HG03045 (cell line): ENCODE results near the gene CCR2.
"Not testable (repeated sequence)": the region's sequence is repeated elsewhere in the genome, so short reads cannot be mapped to it uniquely, and the experiment has no call there.

Source experiments
- ATAC-seq: cut with Tn5 transposase; IDR thresholded peaks from one replicate; pipeline ENCODE4 v1.9.1; 2021; ENCODE audit warnings: mild to moderate bottlenecking, moderate library complexity; ENCODE audit not compliant: unreplicated experiment

CCR2 gene

GRCh38 chr3:46400846-46401245 is 46.9 kb downstream of the CCR2 start:
- no peak for ATAC-seq

- ATAC-seq, result no peak
These were observed 47.7 kb downstream of the CCR2 start for GRCh38 chr3:46401579-46401978.

GRCh38 chr3:46402902-46403301 is 49.0 kb downstream of the CCR2 start:
- not testable (repeated sequence) for ATAC-seq

GRCh38 chr3:46405301-46406019 is 51.5 kb downstream of the CCR2 start:
- ATAC-seq, result no peak

GRCh38 chr3:46406443-46406787 is 52.5 kb downstream of the CCR2 start:
- ATAC-seq, result no peak

GRCh38 chr3:46406788-46407611 is 53.1 kb downstream of the CCR2 start, which contains the start of the genes CCR5AS and CCRL2:
TSS of gene CCR5AS (minus strand) at chr3:46407066.
TSS of gene CCRL2 (plus strand) at chr3:46407259. CDS start at chr3:46408080, 821 bp downstream.
- ATAC-seq, result no peak

GRCh38 chr3:46407970-46408369 is 54.1 kb downstream of the CCR2 start:
- no peak for ATAC-seq

- no peak for ATAC-seq
These were observed 54.9 kb downstream of the CCR2 start for GRCh38 chr3:46408853-46409252.

GRCh38 chr3:46409739-46410489 is 56.0 kb downstream of the CCR2 start:
- ATAC-seq, result no peak
